ENCODE measurements around the gene FOXO1.

FOXO1 gene

DNA sequence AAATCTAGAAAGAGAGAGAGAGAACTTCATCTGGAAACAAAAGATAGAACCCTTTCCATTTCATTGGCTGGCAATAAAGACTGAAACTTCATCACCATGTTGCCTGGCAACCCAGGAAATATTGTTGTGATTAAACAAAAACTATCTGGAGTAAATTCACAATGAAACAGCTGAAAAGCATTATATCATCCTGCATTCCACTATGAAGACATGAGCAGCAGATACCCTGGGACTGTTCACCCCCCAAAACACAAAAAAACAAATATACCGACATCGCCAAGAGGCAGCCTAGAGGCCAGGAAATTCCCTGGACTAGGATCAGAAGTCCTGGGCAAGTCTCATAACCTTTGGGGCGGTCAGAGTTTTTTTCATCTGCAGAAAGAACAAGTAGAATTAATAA lies 158.3 kb downstream of the FOXO1 start:
- no peak overlapping the region for H3K27ac ChIP-seq (ENCODE audit: low read length)
- no peak overlapping the region for H3K4me3 ChIP-seq (ENCODE audit: low read depth in 1 of 2, low read length in 2 of 2)
- H3K9ac ChIP-seq (ENCODE audit: low read depth, low read length), result no peak overlapping the region
- no peaks in the 10 kb centered on the region for H3K9me3 ChIP-seq (ENCODE audit: insufficient read depth, low read length, severe bottlenecking)
- TF ChIP-seq, protein P1, sequence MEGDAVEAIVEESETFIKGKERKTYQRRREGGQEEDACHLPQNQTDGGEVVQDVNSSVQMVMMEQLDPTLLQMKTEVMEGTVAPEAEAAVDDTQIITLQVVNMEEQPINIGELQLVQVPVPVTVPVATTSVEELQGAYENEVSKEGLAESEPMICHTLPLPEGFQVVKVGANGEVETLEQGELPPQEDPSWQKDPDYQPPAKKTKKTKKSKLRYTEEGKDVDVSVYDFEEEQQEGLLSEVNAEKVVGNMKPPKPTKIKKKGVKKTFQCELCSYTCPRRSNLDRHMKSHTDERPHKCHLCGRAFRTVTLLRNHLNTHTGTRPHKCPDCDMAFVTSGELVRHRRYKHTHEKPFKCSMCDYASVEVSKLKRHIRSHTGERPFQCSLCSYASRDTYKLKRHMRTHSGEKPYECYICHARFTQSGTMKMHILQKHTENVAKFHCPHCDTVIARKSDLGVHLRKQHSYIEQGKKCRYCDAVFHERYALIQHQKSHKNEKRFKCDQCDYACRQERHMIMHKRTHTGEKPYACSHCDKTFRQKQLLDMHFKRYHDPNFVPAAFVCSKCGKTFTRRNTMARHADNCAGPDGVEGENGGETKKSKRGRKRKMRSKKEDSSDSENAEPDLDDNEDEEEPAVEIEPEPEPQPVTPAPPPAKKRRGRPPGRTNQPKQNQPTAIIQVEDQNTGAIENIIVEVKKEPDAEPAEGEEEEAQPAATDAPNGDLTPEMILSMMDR (IDR thresholded peaks at IDR 0.05; ENCODE audit: borderline replicate concordance, extremely low read depth, low read length, poor library complexity, severe bottlenecking), result no peak
- no peak for TF ChIP-seq EZH2 (IDR thresholded peaks at IDR 0.05; ENCODE audit: borderline replicate concordance, low read depth, low read length, severe bottlenecking)
- H3K36me3 ChIP-seq (ENCODE audit: insufficient read depth, low read length), result no peaks in the 10 kb centered on the region
- no peak overlapping the region for H2AFZ ChIP-seq (ENCODE audit: low read depth, low read length)
- H3K4me1 ChIP-seq (ENCODE audit: insufficient read depth, low read length), result no peaks in the 10 kb centered on the region
- H3K4me2 ChIP-seq (ENCODE audit: insufficient read depth, low read length), result no peak overlapping the region
- H3K79me2 ChIP-seq (ENCODE audit: insufficient read depth, low read length), result no peaks in the 10 kb centered on the region
- no peaks in the 10 kb centered on the region for H3K27me3 ChIP-seq (ENCODE audit: insufficient read depth, low read length, poor library complexity)
- DNase-seq (no peak), ATAC-seq (ENCODE audit: insufficient read depth, low read depth) (no peak)
- no peaks in the 10 kb centered on the region for H4K20me1 ChIP-seq (ENCODE audit: insufficient read depth, low read length)

DNA sequence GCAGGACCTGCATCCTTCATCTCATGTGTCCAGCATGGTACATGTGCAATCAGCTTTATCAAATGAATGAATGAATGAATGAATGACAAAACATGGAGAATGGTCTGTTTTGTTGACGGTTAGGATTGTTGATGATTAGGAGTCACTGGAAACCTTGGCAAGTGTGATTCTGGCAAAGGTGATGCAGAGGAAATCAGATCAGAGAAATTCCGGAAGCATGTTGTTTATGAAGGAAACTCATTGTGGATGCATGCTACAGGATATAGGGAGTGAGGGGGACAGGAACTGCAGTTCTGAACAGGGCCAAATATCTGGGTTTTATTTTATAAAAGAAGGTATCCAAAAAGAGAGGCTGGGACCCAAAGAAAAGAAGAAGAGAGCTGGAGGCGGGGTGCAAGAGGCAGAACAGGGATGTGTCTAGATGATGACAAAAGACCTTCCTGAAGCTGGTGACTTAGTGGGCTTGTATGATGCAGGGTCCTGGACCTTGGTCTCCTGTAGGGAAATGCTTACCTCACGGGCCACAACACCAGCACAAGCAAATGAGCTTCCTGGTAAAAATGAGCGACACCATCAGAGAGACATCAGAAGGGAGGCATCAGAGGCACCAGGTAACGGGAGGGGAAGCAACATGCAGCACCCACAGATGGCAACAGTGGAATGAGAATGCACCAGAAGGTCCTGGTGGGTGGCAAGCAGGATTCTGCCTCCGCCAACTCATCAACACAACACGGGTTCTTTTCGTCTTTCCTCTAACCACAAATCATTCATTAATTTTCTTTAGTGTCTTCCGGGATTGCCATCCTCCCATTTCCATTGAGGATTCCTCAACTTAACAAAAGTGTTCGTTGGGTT lies 159.6 kb downstream of the FOXO1 start:
- Histone ChIP-seq H3K27ac (ENCODE audit: low read length) (no peak overlapping the region), H3K9ac (ENCODE audit: low read depth, low read length) (no peak overlapping the region), H3K27me3 (ENCODE audit: insufficient read depth, low read length, poor library complexity) (no peaks in the 10 kb centered on the region), H3K36me3 (ENCODE audit: insufficient read depth, low read length) (no peaks in the 10 kb centered on the region), H2AFZ (ENCODE audit: low read depth, low read length) (no peak overlapping the region), H3K4me2 (ENCODE audit: insufficient read depth, low read length) (no peak overlapping the region), H3K4me3 (ENCODE audit: low read depth in 1 of 2, low read length in 2 of 2) (no peak overlapping the region), H3K4me1 (ENCODE audit: insufficient read depth, low read length) (no peaks in the 10 kb centered on the region), H3K79me2 (ENCODE audit: insufficient read depth, low read length) (no peaks in the 10 kb centered on the region), H4K20me1 (ENCODE audit: insufficient read depth, low read length) (no peaks in the 10 kb centered on the region), H3K9me3 (ENCODE audit: insufficient read depth, low read length, severe bottlenecking) (no peaks in the 10 kb centered on the region)
- ATAC-seq (ENCODE audit: insufficient read depth, low read depth) (no peak), DNase-seq (no peak)
- no peak for TF ChIP-seq EZH2 (IDR thresholded peaks at IDR 0.05; ENCODE audit: borderline replicate concordance, low read depth, low read length, severe bottlenecking)
- TF ChIP-seq, protein P1 (IDR thresholded peaks at IDR 0.05; ENCODE audit: borderline replicate concordance, extremely low read depth, low read length, poor library complexity, severe bottlenecking), result no peak

Measured in DND-41 (cell line).